Liver (tissue), 9 donors: ENCODE data around the gene CDH23. TPM values are rescaled to one million over a fixed set of nuclear protein-coding genes. Genes with fewer than 3 reads are reported as not detected.

Experiments used
- DNase-seq: peaks from one replicate; pipeline ENCODE4 v3.0.0-alpha.2; 2017; ENCODE audit warnings: low spot score
- H3K27ac ChIP-seq, 2 donors: one replicate each; pipeline ENCODE4 v1.7.0; 2013; ENCODE audit warnings: inconsistent platforms in 2 of 2, low read length in 2 of 2, control low read depth in 1 of 2, low read depth in 1 of 2, mild to moderate bottlenecking in 1 of 2
- H3K27me3 ChIP-seq, 4 donors: one replicate each; pipeline versions ENCODE4 v1.6.1 to v1.7.0; 2013; ENCODE audit warnings: low read length in 3 of 4, inconsistent platforms in 1 of 4, mild to moderate bottlenecking in 1 of 4, moderate library complexity in 1 of 4; ENCODE audit not compliant: control insufficient read depth in 4 of 4, insufficient read depth in 4 of 4
- H3K36me3 ChIP-seq, 4 donors: one replicate each; pipeline versions ENCODE4 v1.6.1 to v1.7.0; 2013; ENCODE audit warnings: low read length in 3 of 4, mild to moderate bottlenecking in 3 of 4, low read depth in 1 of 4, moderate library complexity in 1 of 4; ENCODE audit not compliant: control insufficient read depth in 4 of 4, insufficient read depth in 3 of 4
- H3K4me1 ChIP-seq, 4 donors: one replicate each; pipeline versions ENCODE4 v1.6.1 to v1.7.0; 2013; ENCODE audit warnings: low read length in 3 of 4, mild to moderate bottlenecking in 3 of 4, moderate library complexity in 1 of 4; ENCODE audit not compliant: control insufficient read depth in 4 of 4, insufficient read depth in 4 of 4
- H3K4me3 ChIP-seq, 3 donors: one replicate each; pipeline versions ENCODE4 v1.6.1 to v1.7.0; 2013; ENCODE audit warnings: low read length in 3 of 3, control low read depth in 1 of 3, low read depth in 1 of 3, mild to moderate bottlenecking in 1 of 3
- H3K9ac ChIP-seq, 2 donors: one replicate each; pipeline ENCODE4 v1.7.0; 2013; ENCODE audit warnings: low read length in 2 of 2, mild to moderate bottlenecking in 2 of 2, moderate library complexity in 2 of 2, control low read depth in 1 of 2, low read depth in 1 of 2
- H3K9me3 ChIP-seq, 4 donors: one replicate each; pipeline versions ENCODE4 v1.6.1 to v1.7.0; 2013; ENCODE audit warnings: low read length in 3 of 4; ENCODE audit not compliant: control insufficient read depth in 4 of 4
- EGR1 ChIP-seq, 2 donors: IDR thresholded peaks; 2 replicates each; pipeline ENCODE4 v1.6.1; 2016 to 2018; ENCODE audit warnings: antibody characterized with exemption in 2 of 2, low read depth in 2 of 2
- FOXA1 ChIP-seq: IDR thresholded peaks from 2 replicates; pipeline ENCODE4 v1.6.1; 2016; ENCODE audit warnings: antibody characterized with exemption
- FOXA2 ChIP-seq: IDR thresholded peaks from 2 replicates; pipeline ENCODE4 v1.6.1; 2016; ENCODE audit warnings: antibody characterized with exemption
- GABPA ChIP-seq, 2 donors: IDR thresholded peaks in 1 of 2; conservative IDR thresholded peaks in 1 of 2; 2 replicates each; pipeline ENCODE4 v1.6.1; 2016; ENCODE audit warnings: antibody characterized with exemption in 2 of 2, mild to moderate bottlenecking in 1 of 2, moderate library complexity in 1 of 2
- HNF4A ChIP-seq, 2 donors: conservative IDR thresholded peaks; 2 replicates each; pipeline ENCODE4 v1.6.1; 2016; ENCODE audit warnings: antibody characterized with exemption in 2 of 2, mild to moderate bottlenecking in 2 of 2
- HNF4G ChIP-seq: IDR thresholded peaks from 2 replicates; pipeline ENCODE4 v1.6.1; 2016; ENCODE audit warnings: antibody characterized with exemption
- JUND ChIP-seq, 2 donors: IDR thresholded peaks; 2 replicates each; pipeline ENCODE4 v1.6.1; 2016; ENCODE audit warnings: antibody characterized with exemption in 2 of 2
- NR2F2 ChIP-seq: IDR thresholded peaks from 2 replicates; pipeline ENCODE4 v1.6.1; 2016; ENCODE audit warnings: antibody characterized with exemption
- RAD21 ChIP-seq, 2 donors: IDR thresholded peaks; 2 replicates each; pipeline ENCODE4 v1.6.1; 2016; ENCODE audit warnings: antibody characterized with exemption in 2 of 2, mild to moderate bottlenecking in 2 of 2
- RXRA ChIP-seq, 2 donors: IDR thresholded peaks; 2 replicates each; pipeline ENCODE4 v1.6.1; 2017 to 2018; ENCODE audit warnings: antibody characterized with exemption in 2 of 2, mild to moderate bottlenecking in 1 of 2
- SP1 ChIP-seq: IDR thresholded peaks from 2 replicates; pipeline ENCODE4 v1.6.1; 2018; ENCODE audit warnings: antibody characterized with exemption, mild to moderate bottlenecking
- TAF1 ChIP-seq: conservative IDR thresholded peaks from 2 replicates; pipeline ENCODE4 v1.6.1; 2016; ENCODE audit warnings: antibody characterized with exemption, mild to moderate bottlenecking
- YY1 ChIP-seq: IDR thresholded peaks from 2 replicates; pipeline ENCODE4 v1.6.1; 2016; ENCODE audit warnings: antibody characterized with exemption, mild to moderate bottlenecking
- WGBS: extraction: QIAGEN DNeasy Blood & Tissue Kit; methylation state at CpG from one replicate; pipeline ENCODE4 v1.1.7; 2013; 5-methylcytosine and 5-hydroxymethylcytosine counted together
- polyA plus RNA-seq, 2 donors: library from polyadenylated mRNA; stranded (reverse) in 1 of 2; unstranded in 1 of 2; fragments of 200-250 nt in 1 of 2; fragments of >200 nt in 1 of 2; fragmentation: Nextera tagmentation in 1 of 2; extraction: Ambion mirVana in 1 of 2; gene quantifications; one replicate each; pipeline versions ENCODE4 v1.2.1 to v1.2.3, GENCODE V29; 2013 to 2015
- total RNA-seq, 2 donors: library from RNA; depleted of rRNA; stranded (reverse); fragments of >200 nt; gene quantifications; one replicate each; pipeline ENCODE4 v1.2.3, GENCODE V29; 2014
- TF ChIP-seq, protein P1 (sequence below): IDR thresholded peaks from 2 replicates; pipeline ENCODE4 v1.6.1; 2016; ENCODE audit warnings: antibody characterized with exemption
- TF ChIP-seq, protein P2 (sequence below): IDR thresholded peaks from 2 replicates; pipeline ENCODE4 v1.6.1; 2016; ENCODE audit warnings: antibody characterized with exemption
- TF ChIP-seq, protein P3 (sequence below): IDR thresholded peaks from 2 replicates; pipeline ENCODE4 v1.6.1; 2016; ENCODE audit warnings: antibody characterized with exemption, mild to moderate bottlenecking
- TF ChIP-seq, protein P4 (sequence below): fragments of 150-350 bp; IDR thresholded peaks from 2 replicates; pipeline ENCODE4 v1.5.1; 2017; ENCODE audit warnings: improper control_type of control experiment, low read depth, low read length; ENCODE audit not compliant: missing input control
- TF ChIP-seq, protein P5 (sequence below): IDR thresholded peaks from 2 replicates; pipeline ENCODE4 v1.6.1; 2016; ENCODE audit warnings: antibody characterized with exemption
- donor health status: healthy.
- donor health status: healthy.
- donor health status: healthy.
- donor health status: healthy.
- donor health status: healthy.

Gene CDH23
- total and polyA plus RNA-seq, 4 donors: 1.5 to 4.7 (median 3.4) TPM

DNA sequence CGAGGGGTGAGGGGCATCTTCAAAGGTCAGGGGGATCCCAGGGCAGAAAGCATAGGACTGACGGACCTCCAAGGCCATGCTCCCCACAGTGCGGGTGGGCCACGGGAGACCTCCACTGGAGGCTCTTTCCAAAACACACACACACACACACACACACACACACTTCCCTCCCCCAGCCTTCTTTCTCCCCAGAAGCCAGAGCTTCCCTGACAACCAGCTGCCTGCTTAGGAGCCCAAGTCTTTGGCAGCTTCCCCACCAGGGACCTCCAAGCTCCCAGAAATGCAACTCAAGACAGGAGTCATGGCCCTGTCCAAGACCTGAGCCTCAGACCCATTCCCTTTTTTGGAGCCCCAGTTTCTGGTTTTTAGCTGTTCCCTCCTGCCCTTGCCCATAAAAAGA lies 323.6 kb downstream of the CDH23 start:
- Histone ChIP-seq H3K9me3 (no peaks in the 10 kb centered on the region), H3K27me3 (no peaks in the 10 kb centered on the region), H3K9ac (no peak overlapping the region), H3K4me1 (no peaks in the 10 kb centered on the region), H3K36me3 (no peaks in the 10 kb centered on the region), H3K4me3 (no peak overlapping the region), H3K27ac (no peak overlapping the region)
- no peak for DNase-seq
- 81% methylated on average over 4 of the region's 4 CpGs for WGBS
- TF ChIP-seq TAF1 (no peak), SP1 (no peak), GABPA (IDR thresholded peaks at IDR 0.05 in 1 of 2, conservative IDR thresholded peaks at IDR 0.05 in 1 of 2) (no peak), HNF4G (no peak), YY1 (no peak), RAD21 (IDR thresholded peaks at IDR 0.05) (no peak), EGR1 (IDR thresholded peaks at IDR 0.05; ENCODE audit: low read depth in 2 of 2) (no peak), NR2F2 (no peak), HNF4A (conservative IDR thresholded peaks at IDR 0.05) (no peak), RXRA (IDR thresholded peaks at IDR 0.05) (no peak), FOXA1 (no peak), JUND (IDR thresholded peaks at IDR 0.05) (no peak)
- TF ChIP-seq, protein P1, sequence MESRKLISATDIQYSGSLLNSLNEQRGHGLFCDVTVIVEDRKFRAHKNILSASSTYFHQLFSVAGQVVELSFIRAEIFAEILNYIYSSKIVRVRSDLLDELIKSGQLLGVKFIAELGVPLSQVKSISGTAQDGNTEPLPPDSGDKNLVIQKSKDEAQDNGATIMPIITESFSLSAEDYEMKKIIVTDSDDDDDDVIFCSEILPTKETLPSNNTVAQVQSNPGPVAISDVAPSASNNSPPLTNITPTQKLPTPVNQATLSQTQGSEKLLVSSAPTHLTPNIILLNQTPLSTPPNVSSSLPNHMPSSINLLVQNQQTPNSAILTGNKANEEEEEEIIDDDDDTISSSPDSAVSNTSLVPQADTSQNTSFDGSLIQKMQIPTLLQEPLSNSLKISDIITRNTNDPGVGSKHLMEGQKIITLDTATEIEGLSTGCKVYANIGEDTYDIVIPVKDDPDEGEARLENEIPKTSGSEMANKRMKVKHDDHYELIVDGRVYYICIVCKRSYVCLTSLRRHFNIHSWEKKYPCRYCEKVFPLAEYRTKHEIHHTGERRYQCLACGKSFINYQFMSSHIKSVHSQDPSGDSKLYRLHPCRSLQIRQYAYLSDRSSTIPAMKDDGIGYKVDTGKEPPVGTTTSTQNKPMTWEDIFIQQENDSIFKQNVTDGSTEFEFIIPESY: no peak
- TF ChIP-seq, protein P2, sequence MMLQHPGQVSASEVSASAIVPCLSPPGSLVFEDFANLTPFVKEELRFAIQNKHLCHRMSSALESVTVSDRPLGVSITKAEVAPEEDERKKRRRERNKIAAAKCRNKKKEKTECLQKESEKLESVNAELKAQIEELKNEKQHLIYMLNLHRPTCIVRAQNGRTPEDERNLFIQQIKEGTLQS: no peak
- TF ChIP-seq, protein P3, sequence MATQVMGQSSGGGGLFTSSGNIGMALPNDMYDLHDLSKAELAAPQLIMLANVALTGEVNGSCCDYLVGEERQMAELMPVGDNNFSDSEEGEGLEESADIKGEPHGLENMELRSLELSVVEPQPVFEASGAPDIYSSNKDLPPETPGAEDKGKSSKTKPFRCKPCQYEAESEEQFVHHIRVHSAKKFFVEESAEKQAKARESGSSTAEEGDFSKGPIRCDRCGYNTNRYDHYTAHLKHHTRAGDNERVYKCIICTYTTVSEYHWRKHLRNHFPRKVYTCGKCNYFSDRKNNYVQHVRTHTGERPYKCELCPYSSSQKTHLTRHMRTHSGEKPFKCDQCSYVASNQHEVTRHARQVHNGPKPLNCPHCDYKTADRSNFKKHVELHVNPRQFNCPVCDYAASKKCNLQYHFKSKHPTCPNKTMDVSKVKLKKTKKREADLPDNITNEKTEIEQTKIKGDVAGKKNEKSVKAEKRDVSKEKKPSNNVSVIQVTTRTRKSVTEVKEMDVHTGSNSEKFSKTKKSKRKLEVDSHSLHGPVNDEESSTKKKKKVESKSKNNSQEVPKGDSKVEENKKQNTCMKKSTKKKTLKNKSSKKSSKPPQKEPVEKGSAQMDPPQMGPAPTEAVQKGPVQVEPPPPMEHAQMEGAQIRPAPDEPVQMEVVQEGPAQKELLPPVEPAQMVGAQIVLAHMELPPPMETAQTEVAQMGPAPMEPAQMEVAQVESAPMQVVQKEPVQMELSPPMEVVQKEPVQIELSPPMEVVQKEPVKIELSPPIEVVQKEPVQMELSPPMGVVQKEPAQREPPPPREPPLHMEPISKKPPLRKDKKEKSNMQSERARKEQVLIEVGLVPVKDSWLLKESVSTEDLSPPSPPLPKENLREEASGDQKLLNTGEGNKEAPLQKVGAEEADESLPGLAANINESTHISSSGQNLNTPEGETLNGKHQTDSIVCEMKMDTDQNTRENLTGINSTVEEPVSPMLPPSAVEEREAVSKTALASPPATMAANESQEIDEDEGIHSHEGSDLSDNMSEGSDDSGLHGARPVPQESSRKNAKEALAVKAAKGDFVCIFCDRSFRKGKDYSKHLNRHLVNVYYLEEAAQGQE: no peak

DNA sequence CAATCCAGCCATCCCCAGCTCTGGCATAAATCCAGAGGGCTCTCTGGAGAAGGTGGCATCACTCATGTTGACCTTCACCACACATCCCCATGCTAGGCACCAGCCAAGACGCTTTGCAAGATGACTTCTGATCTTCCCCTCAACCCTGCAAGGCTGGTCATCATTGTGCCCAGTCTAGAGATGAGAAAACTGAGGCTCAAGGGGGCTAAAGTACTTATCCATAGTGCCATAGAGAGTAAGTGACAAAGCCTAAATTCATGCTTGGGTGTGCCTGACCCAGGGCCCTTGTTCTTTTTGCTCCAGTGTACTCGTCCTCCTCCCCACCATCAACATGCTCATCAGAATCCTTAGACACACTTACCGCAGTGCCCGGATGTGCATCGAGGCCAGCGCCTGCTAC lies 324.6 kb downstream of the CDH23 start:
- DNase-seq: no peak

More for the DNA sequence above, 324.6 kb downstream of the CDH23 start:
- Histone ChIP-seq H3K9me3 (no peaks in the 10 kb centered on the region), H3K27me3 (no peaks in the 10 kb centered on the region), H3K4me3 (no peak overlapping the region), H3K36me3 (no peaks in the 10 kb centered on the region), H3K9ac (no peak overlapping the region), H3K4me1 (no peaks in the 10 kb centered on the region), H3K27ac (no peak overlapping the region)
- 93% methylated on average over 6 of the region's 6 CpGs for WGBS
- TF ChIP-seq HNF4G (no peak), RXRA (IDR thresholded peaks at IDR 0.05) (no peak), GABPA (IDR thresholded peaks at IDR 0.05 in 1 of 2, conservative IDR thresholded peaks at IDR 0.05 in 1 of 2) (no peak), EGR1 (IDR thresholded peaks at IDR 0.05; ENCODE audit: low read depth in 2 of 2) (no peak), NR2F2 (no peak), FOXA2 (no peak), HNF4A (conservative IDR thresholded peaks at IDR 0.05) (no peak), RAD21 (IDR thresholded peaks at IDR 0.05) (no peak), YY1 (no peak), FOXA1 (no peak)
- TF ChIP-seq, protein P2: no peak
- TF ChIP-seq, protein P4, sequence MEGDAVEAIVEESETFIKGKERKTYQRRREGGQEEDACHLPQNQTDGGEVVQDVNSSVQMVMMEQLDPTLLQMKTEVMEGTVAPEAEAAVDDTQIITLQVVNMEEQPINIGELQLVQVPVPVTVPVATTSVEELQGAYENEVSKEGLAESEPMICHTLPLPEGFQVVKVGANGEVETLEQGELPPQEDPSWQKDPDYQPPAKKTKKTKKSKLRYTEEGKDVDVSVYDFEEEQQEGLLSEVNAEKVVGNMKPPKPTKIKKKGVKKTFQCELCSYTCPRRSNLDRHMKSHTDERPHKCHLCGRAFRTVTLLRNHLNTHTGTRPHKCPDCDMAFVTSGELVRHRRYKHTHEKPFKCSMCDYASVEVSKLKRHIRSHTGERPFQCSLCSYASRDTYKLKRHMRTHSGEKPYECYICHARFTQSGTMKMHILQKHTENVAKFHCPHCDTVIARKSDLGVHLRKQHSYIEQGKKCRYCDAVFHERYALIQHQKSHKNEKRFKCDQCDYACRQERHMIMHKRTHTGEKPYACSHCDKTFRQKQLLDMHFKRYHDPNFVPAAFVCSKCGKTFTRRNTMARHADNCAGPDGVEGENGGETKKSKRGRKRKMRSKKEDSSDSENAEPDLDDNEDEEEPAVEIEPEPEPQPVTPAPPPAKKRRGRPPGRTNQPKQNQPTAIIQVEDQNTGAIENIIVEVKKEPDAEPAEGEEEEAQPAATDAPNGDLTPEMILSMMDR: no peak
- TF ChIP-seq, protein P3: no peak
- TF ChIP-seq, protein P1: no peak
- TF ChIP-seq, protein P5, sequence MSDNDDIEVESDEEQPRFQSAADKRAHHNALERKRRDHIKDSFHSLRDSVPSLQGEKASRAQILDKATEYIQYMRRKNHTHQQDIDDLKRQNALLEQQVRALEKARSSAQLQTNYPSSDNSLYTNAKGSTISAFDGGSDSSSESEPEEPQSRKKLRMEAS: no peak
